ENCODE measurements around the gene TECTB.

The TECTB gene

GRCh38 chr10:112330162-112330561 is 47.0 kb downstream of the TECTB start:
- Histone ChIP-seq H3K27ac (no peak overlapping the region), H3K27me3 (ENCODE audit: insufficient read depth, low read depth, severe bottlenecking) (no peaks in the 10 kb centered on the region), H3K36me3 (no peaks in the 10 kb centered on the region), H3K9me3 (ENCODE audit: severe bottlenecking) (no peaks in the 10 kb centered on the region), H3K4me3 (ENCODE audit: low read depth, low read length) (no peak overlapping the region)
- DNase-seq: no peak
- TF ChIP-seq, protein P1, sequence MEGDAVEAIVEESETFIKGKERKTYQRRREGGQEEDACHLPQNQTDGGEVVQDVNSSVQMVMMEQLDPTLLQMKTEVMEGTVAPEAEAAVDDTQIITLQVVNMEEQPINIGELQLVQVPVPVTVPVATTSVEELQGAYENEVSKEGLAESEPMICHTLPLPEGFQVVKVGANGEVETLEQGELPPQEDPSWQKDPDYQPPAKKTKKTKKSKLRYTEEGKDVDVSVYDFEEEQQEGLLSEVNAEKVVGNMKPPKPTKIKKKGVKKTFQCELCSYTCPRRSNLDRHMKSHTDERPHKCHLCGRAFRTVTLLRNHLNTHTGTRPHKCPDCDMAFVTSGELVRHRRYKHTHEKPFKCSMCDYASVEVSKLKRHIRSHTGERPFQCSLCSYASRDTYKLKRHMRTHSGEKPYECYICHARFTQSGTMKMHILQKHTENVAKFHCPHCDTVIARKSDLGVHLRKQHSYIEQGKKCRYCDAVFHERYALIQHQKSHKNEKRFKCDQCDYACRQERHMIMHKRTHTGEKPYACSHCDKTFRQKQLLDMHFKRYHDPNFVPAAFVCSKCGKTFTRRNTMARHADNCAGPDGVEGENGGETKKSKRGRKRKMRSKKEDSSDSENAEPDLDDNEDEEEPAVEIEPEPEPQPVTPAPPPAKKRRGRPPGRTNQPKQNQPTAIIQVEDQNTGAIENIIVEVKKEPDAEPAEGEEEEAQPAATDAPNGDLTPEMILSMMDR (IDR thresholded peaks at IDR 0.05; ENCODE audit: low read depth, low read length): no peak

- DNase-seq: no peak
- Histone ChIP-seq H3K4me3 (ENCODE audit: low read depth, low read length) (no peak overlapping the region), H3K27ac (no peak overlapping the region), H3K36me3 (no peaks in the 10 kb centered on the region), H3K27me3 (ENCODE audit: insufficient read depth, low read depth, severe bottlenecking) (no peaks in the 10 kb centered on the region), H3K9me3 (ENCODE audit: severe bottlenecking) (no peaks in the 10 kb centered on the region)
- TF ChIP-seq, protein P1 (IDR thresholded peaks at IDR 0.05; ENCODE audit: low read depth, low read length): no peak
Observed at GRCh38 chr10:112330607-112331160, 47.5 kb downstream of the TECTB start.

DNA sequence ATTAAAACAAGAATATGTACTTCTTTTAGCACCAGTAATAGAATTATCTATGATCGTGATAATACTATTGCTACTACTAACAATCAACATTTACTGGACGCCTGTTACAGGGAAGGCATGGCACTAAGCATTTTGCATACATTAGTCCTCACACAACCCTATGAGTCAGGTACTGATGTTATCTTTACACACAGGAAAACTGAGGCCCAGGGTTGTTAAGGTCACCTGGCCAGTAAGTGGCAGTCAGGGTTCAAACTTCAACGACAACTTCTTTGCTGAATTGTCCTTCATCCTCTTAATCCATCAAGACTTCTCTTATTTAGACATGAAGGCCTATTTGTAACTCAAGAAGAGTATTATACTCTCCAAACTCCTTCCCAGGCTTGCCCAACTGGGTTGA is 48.8 kb downstream of the TECTB start:
- Histone ChIP-seq H3K27ac (no peak overlapping the region), H3K9me3 (ENCODE audit: severe bottlenecking) (no peaks in the 10 kb centered on the region), H3K4me3 (ENCODE audit: low read depth, low read length) (no peak overlapping the region), H3K36me3 (no peaks in the 10 kb centered on the region), H3K27me3 (ENCODE audit: insufficient read depth, low read depth, severe bottlenecking) (no peaks in the 10 kb centered on the region)
- TF ChIP-seq, protein P1 (IDR thresholded peaks at IDR 0.05; ENCODE audit: low read depth, low read length): no peak
- DNase-seq: no peak

- H3K27ac ChIP-seq: no peak overlapping the region
- no peaks in the 10 kb centered on the region for H3K9me3 ChIP-seq (ENCODE audit: severe bottlenecking)
- no peaks in the 10 kb centered on the region for H3K36me3 ChIP-seq
- TF ChIP-seq, protein P1 (IDR thresholded peaks at IDR 0.05; ENCODE audit: low read depth, low read length): no peak
- no peak for DNase-seq
- H3K27me3 ChIP-seq (ENCODE audit: insufficient read depth, low read depth, severe bottlenecking): no peaks in the 10 kb centered on the region
- no peak overlapping the region for H3K4me3 ChIP-seq (ENCODE audit: low read depth, low read length)
Observed at GRCh38 chr10:112332509-112333228, 49.5 kb downstream of the TECTB start.

DNA sequence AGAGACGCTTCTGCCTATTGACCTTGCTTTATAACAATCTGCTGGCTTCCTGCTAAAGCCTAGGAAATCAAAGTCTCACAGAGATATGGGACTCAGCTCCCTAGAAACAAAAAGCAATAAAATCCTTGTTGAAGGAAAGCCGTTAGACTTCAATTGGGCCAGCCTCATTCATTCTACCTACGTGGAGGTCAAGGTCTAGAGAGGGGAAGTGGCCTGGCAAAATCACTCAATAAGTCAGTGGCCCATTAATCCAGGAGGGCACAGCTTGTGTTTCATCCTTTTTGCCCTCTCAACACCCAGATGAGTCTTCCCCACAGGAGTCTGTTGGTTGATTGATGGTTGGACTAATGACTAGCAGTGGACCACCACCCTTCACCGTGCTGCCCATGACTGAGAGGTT is 50.3 kb downstream of the TECTB start:
- Histone ChIP-seq H3K4me3 (ENCODE audit: low read depth, low read length) (no peak overlapping the region), H3K36me3 (no peaks in the 10 kb centered on the region), H3K27me3 (ENCODE audit: insufficient read depth, low read depth, severe bottlenecking) (no peaks in the 10 kb centered on the region), H3K27ac (no peak overlapping the region), H3K9me3 (ENCODE audit: severe bottlenecking) (no peaks in the 10 kb centered on the region)
- TF ChIP-seq, protein P1 (IDR thresholded peaks at IDR 0.05; ENCODE audit: low read depth, low read length): no peak
- no peak for DNase-seq

All from WERI-Rb-1 (cell line).